GM21825 (cell line): ENCODE measurements around the gene BCL2L1.
"Not testable (repeated sequence)": the region's sequence is repeated elsewhere in the genome, so short reads cannot be mapped to it uniquely, and the experiment has no call there.

Source experiments
- ATAC-seq: cut with Tn5 transposase; IDR thresholded peaks from one replicate; pipeline ENCODE4 v1.9.1; 2021; ENCODE audit warnings: mild to moderate bottlenecking, moderate library complexity; ENCODE audit not compliant: unreplicated experiment

The BCL2L1 gene

DNA sequence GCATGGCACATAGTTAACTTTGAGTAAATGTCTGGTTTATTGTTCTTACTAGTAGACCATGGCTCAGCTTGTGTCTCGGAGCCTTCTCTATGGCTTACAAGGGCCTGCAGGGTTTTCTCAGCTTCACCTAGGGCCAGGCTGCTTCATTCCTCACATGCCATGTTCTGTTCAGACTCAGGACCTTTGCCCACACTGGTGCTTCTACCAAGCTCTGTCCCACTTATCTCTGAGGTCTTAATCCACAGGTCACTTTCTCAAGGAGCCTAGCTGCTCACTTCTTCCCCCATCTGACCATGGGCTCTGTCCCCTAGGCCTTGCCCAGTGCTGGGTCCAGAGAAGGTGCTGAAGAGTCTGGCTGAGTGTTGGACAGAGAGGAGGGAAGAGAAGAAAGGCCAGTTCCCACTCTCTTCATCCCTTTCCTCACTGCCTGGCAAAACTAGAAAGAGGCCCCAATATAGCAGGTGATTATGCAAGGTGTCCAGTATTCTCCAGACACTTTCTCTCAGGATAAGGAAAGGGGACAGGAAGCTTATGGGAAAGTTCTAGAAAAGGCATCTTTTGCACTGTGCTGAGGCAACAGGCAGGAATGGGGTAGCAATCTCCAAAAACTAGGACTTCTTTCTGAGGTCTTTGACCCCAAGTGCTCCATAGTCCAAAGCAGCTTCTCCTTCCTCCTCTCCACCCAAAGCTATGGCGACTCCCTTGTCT, 45.0 kb downstream of the BCL2L1 start:
- no peak for ATAC-seq

DNA sequence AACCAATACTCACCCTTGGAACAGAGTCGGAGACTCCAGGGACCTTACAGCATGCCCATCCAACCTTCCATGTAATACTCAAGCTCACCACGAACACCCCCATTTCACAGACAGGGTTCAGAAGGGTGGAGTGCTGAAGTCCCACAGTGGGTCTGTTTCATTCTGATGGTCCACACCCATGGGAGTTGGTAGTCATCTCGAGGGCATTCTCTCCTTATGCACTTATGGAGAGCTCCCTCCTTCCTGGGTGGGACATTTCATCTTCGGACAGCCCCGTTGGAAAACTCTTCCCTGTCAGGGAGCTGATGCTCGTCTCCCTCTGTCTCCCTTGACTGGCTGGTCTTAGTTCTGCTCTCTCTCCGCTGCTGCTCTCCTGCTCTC, 46.1 kb downstream of the BCL2L1 start:
- ATAC-seq: no peak

DNA sequence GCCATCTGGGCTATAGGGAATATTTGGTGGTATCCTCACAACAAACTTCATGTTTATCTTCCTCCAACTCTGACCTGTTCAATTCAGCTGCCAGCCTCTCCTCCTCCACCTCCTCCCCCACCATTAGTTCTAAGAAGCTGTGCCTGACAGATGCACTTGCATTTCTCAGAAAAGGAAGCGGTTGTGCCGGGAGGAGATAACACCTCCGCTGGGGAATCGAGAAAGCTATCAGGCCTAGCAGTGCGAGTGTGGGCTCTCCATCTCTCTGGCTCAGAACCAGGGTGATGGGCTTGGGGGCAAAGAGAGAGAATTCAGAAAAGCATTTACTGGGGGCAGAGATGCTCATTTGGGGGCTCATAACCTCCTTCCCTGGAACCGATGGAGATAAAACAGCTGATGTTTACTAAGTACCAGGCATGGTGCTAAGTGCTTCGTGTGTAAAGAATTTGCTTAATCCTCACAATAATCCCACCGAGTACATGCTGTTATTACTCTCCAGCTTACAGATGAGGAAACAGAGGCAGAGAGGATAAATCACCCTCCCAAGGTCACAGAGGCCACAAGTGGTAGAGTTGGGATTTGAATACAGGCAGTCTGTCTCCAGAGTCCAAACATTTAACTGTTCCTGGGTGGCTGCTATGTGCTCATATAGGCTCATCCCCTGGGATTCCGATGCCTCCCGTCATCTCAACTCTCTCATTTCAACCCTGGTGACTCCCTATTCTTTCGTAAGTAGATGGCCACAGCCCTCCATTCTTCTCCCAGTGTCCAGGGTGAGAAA, 46.6 kb downstream of the BCL2L1 start:
- ATAC-seq: peak; percentile 57

DNA sequence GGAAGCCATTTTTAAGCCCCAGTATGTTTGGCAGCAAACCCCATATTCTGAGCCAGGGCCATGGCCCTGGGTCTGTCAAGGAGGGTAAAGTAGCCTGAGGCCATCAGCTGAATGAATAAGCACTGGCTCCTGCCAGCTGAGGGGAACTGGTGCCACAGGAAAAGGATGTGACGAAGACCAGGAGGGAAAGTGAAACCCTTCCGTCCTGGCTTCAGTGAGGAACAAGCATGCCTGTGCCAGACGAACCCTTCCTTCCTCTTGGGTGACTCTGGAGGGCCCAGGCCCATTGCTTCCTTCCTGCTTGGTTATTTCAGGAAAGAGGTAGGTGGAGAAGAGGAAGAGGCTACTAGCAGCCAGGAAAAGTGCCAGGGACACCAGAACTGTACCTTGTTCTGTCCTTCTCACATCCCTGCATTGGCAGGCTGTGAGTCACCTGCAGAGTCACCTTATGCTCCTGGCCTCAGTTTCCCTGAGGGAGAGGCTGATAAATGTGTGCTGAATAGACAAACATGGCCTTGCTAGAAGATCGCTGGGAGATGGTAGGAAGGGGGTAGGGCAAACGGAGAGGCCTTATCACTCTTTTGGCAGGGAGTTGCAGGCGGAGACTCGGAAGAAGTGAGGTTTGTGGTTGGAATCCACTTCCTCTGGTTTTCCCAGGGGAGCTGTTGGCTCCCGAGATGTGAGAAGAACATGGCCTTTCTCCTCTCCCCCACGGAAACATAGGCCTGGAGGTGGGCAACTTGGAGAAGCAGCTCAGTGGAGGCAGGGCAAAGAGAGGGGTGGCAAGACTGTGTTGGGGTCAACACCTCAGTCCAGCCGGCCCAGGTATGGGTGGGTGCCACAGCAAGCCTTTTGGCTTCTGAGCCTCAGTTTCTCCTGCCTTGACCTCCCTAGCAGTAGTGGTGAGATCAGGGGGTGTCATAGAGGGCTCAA, 47.5 kb downstream of the BCL2L1 start:
- peak; percentile 61 for ATAC-seq

DNA sequence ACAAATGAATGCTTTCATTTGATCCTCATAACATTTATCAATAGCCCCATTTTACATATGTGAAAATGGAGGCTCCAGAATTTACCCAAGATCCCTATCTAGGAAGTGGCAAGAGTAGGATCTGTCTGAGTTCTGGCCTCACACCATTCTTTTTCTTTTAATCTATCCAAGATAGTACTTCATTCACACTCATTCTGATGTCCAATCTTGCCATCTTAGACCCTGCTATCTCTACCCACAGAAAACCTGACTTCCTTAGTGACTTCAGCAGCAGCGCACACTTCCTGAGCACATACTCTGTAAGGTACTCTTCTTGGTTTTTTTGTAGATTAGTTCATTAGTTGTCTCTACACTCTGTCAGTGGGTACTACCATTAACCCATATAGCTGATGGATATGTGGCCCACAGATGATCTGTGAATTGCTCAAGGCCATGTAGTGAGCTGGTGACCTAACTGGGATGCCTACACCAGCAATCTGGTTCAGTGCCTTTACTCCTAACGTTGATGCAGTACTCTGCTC, 48.7 kb downstream of the BCL2L1 start:
- no peak for ATAC-seq

DNA sequence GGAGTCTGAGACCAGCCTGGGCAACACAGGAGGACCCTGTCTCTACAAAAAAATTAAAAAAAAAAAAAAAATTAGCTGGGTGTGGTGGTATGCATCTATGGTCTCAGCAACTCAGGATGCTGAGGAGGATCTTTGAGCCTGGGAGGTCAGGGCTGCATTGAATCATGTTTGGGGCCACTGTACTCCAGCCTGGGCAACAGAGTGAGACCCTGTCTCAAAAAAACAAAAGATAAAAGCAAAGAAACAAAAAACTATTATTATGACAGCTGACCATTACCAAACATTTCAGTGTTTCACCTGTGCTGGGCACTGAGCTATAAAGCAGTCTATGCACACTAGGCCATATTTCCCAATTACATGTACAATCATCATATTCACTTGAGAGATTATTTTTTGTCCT, 49.2 kb downstream of the BCL2L1 start:
- ATAC-seq: no peak

DNA sequence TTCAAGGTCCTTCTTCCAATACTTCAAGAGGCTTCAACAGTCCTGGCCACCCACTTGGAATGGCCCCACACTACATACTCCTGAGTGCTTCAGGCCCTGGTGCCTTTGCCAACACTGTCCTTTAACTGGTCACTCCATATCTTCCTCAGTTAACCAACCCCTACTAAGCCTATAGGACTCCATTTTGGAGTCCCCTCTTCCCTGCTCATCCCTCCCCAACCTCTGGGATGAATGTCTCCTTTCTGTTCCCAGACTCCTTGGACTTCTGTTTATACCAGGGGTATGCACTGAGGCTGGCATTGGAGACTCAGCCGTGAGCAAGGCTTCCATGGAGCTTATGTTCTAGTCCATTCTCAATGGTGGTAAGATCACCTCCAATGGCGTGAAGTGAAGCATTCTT, 51.3 kb downstream of the BCL2L1 start:
- no peak for ATAC-seq

DNA sequence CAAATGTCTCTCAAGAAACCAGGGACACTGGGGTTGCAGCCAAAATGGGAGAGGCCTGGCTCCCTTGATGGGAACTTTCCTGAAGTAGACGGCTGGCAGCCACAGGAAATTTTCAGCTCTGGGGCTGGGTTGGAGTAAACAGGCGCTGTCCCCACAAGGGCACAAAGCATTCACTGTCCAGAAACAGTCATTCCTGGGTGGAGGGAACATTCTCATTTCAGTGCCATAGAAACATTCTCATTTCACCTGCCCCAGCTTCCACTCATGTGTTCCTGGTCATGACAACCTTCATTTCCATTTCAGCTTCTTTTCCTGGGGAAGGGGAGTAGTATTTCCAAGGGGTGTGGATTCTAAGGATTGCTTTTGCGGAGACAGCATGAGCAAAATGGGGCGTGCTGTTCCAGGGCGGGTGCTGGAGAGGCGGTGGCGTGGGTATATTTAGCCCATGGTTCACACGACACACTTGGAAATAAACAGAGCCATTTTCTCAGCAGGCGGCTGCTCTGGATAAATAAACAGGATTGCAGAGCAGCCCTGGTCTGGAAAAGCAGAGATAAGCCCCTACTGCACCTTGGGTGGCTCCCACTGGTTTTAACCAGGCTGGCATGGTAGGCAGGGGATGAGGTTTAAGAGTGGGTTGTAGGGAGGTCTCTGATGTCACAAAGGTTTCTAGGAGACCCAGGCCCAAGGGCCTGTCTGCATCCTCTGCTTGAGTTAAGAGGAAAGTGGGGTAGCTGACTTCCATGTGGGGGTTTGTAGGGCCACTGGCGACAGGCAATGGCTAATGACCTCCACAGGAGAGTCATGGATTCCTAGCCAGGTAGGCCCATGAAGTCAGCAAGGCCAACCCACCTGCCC, 52.1 kb downstream of the BCL2L1 start:
- no peak for ATAC-seq

DNA sequence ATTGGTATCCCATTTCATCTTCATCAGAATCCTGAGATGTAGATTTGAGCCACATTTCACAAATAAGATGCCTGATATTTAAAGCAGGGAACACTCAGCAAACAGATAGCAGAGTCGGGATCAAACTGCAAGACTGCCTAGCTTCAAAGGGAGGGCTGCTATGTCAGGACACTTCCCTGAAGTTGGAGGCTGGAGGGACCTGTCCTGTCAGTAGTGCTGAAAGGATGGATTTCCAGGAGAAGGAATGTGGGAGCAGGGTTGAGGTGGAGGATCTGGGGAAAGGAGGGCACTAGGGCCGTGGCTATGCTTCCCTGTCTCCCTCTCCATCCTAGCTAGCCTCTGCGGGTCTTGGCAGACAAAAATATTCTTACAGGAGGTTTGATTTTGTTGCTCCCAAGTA, 52.8 kb downstream of the BCL2L1 start:
- no peak for ATAC-seq

DNA sequence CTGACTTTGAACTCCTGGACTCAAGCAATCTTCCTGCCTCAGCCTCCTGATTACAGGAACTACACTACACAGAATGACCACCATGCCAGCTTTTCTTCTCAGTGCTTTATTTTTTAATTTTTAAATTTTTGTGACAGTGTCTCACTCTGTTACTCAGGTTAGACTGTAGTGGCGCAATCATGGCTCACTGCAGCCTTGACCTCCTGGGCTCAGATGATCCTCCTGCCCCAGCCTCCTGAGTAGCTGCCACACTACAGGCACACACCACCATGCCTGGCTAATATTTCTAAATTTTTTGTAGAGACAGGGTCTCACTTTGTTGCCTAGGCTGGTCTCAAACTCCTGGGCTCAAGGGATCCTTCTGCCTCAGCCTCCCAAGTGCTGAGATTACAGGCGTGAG, 53.7 kb downstream of the BCL2L1 start:
- ATAC-seq: not testable (repeated sequence)

DNA sequence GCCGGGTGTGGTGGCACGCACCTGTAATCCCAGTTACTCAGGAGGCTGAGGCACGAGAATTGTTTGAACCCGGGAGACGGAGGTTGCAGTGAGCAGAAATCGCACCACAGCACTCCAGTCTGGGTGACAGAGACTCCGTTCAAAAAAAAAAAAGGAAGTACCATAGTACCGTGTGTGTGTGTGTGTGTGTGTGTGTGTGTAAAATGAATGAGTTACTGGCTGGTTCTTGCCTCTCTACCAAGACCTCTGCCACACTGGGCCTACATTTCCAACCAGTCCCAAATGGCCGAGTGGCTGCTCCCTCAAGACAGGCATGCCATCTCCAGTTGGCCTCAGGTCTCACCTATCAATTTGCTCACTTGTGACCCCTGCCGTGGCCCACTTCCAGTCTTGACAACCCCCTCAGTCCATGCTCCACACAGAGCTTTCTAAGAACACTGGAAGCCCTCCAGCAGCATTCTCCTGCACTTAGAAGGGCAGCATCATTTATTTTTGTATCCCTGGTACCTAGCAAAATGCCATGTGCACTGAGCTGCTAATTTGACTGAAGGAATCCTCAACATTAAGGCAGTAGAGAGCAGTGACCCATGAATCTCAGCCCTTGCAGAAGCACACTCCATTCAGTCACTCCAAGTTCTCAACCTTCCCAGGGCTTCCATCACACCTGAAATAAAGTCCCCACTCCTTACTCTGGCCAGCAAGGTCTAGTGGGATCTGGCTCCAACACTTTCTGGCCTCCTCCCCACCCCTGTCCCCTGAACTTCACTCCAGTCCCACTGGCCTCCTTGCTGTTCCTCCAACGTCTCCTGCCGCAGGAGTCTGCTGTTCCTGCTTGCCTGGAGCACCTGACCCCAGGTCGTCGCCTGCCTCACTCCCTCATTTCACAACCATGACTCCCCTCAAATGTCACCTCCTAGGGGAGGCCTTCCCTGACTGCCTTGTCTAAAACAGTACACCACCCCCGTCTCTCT, 55.1 kb downstream of the BCL2L1 start:
- no peak for ATAC-seq

DNA sequence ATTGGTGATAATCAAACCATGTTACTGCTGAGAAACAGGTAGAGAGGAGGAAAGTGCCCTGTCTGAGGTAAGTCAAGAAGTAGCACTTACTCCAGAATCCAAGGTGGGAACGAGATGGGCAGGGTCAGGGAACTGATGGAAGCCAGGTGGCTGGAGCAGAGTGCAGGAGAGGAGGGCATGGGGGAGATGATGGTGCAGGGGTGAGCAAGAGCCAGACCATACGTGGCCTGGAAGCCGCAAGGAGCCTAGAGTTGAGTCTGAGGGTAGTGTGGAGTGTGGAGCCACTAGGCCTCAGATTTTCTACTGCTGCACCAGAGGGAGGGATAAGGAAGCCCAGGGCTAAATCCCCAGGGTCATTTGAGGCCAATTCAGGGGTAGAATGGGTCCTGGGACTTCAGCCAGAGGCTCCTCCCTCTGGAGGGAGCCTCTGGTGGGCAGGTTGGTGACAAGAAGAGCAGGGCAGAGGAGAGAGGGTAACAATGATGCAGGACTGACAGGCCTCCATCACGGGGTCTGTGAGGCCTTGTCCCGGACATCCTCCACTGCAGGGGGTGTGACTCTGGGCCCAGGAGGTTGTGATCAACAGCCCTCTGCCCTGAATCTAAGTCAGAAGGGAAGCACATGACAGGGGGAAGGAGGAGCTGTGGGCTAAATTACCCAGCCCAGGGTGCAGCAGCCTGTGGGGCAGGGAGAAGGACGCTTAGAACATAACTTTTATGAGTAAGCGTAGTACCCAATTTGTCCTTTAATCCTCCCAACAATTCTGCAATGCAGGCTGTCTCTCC, 56.2 kb downstream of the BCL2L1 start:
- no peak for ATAC-seq

DNA sequence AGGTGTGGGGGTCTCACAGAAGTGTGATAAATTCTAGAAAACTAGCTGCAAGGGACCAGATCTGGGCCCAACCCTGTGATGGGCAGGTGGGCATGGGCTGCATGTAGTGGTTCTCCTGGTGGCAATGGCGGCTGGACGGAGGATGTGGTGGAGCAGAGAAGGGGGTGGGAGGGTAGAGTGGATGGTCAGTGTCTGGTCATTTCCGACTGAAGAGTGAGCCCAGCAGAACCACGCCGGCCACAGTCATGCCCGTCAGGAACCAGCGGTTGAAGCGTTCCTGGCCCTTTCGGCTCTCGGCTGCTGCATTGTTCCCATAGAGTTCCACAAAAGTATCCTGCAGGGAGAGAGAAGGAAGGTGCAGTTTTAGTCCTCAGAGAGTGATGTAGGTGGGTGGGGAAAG, 56.9 kb downstream of the BCL2L1 start:
- no peak for ATAC-seq

DNA sequence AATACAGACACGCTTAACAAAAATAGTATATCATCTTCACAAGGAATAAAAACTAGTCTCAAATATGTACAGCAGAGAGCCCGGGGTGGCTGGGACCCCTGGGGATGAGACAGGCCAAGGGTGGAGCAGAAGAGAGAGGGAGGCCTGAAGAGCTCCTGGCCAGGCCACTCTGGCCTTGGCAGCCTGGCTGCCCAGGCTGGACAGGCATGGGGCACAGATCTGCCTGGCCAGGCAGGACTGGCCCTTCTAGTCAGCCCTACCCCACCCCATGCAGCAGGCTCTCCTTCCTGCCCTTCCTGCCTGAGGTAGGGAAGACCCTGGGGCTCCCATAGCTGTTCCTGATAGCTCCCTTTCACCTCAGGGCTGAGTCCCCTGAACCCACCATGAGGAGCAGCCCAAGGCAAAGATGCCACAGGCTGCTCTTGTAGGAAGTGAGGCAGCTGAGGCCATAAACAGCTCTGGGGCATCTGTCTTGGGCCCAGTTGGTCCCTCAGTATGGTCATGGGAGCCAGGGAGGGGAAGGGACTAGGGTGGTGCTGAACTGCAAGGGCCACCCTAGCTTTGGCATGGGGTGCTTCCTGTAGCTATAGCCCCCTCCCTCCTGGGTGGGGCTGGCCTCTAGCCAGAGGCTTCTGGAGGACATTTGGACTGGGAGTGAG, 57.8 kb downstream of the BCL2L1 start:
- ATAC-seq: no peak

DNA sequence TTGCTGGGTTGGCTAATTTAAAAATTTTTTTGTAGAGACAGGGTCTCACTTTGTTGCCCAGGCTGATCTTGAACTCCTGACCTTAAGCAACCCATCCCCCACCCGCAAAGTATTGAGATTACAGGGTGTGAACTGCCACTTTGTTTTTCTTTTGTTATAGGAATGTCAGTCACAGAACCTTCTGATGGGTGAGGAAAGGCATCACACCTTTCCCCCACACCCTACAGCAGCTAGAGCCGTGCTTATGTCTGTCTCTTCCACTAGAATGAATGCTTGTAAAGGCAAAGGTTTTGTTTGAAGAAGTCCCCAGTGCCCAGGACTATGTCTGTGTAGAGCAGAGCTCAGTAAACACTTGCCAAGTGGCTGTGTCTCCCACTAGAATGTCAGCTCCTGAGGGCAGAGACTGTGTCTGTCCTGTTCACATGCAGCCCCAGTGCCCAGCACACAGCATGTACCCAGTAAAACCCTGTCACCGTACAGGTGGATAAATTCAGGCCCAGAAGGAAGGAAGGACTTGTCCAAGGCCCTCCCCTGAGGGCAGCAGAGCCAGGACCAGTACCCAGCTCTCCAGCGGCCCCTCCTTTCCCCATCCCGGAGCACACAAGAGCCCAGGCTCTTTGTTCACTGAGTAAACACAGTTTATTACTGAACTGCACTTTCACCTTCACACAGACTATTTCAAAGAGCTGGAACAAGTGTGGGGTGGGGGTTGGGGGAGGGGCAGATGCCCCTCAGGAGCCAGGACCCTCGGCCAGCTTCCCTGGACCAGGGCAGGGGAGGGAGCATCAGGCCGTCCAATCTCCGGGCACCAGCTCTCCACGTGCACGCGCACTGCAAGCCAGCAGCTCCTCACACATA, 58.6 kb downstream of the BCL2L1 start:
- ATAC-seq: no peak

DNA sequence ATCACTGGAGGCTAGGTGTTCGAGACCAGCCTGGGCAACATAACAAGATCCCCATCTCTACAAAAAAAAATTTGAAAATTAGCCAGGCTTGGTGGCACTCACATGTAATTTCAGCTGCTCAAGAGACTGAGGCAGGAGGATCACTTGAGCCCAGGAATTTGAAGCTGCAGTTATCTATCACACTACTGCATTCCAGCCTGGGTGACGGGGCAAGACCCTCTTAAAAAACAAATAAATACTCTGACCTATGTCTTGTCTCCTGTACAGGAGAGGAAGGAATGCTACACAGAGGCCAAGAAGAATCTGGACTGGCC, 59.2 kb downstream of the BCL2L1 start:
- ATAC-seq: no peak

DNA sequence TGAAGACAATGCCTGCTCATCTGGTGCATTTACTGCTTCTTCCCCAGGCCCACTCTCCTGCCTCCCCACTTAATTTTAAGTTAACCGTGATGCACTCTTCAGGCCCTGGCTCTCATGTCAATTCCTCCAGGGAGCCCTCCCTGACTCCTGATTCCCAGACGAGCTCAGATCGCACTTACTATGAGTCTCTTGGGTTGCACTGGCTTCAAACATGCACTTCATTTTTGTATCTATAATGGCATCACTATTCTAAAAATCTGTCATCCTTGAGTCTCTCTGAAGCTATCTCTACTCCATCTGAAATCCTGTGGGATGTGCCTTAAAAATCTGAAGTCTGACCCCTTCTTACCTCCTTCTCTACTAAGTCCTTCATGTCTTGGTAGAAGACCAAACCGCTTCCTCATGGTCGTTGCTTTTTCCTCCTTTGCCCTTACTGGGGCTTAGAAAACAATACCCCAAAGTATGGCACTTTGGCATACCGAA, 60.3 kb downstream of the BCL2L1 start:
- ATAC-seq: no peak
